Endothelial cell of umbilical vein (primary cell): Measurements from ENCODE around the gene ZDHHC24. TPM values are rescaled to one million over a fixed set of nuclear protein-coding genes. Genes with fewer than 3 reads are reported as not detected.

ENCODE experiments used
- BruUV-seq: library from RNA; stranded (reverse); fragments of 400-500 nt; replicated peaks from 2 replicates; lab custom pipeline; 2021; lab: Mats Ljungman, UMichigan
- CTCF ChIA-PET: fragments of 300-600, 350-600 bp; sonication (Branson Sonifier 250); formaldehyde crosslinking; loops from one replicate; lab custom pipeline; 2021; ENCODE audit warnings: antibody characterized with exemption, inconsistent platforms; lab: Charles Lee
- POLR2A ChIA-PET: fragments of 300-600, 350-600 bp; sonication (Branson Sonifier 250); formaldehyde crosslinking; loops from one replicate; lab custom pipeline; 2021; ENCODE audit warnings: antibody characterized with exemption, inconsistent platforms; lab: Charles Lee
- DNase-seq: peaks from one replicate; pipeline ENCODE4 v3.0.0-alpha.2; 2011; ENCODE audit warnings: low read depth, low spot score
- FAIRE-seq: peaks from 2 replicates; lab custom pipeline; 2011; peaks lifted over from hg19 to GRCh38; lab: Jason Lieb, UNC
- H2AFZ ChIP-seq: 2 replicates; pipeline ENCODE4 v1.6.0; 2012; ENCODE audit warnings: low read depth, low read length, control low read depth, inconsistent platforms
- H3K27ac ChIP-seq: 2 replicates; pipeline ENCODE4 v1.5.1; 2011; ENCODE audit warnings: low read depth, mild to moderate bottlenecking, control low read depth, low read length, moderate library complexity; ENCODE audit not compliant: insufficient read depth
- H3K27me3 ChIP-seq, 2 experiments: 2 replicates each; pipeline versions ENCODE4 v1.6.0 to v1.6.1; 2011; ENCODE audit warnings: low read length in 2 of 2, mixed read lengths in 1 of 2; ENCODE audit not compliant: control insufficient read depth in 2 of 2, insufficient read depth in 2 of 2
- H3K36me3 ChIP-seq, 2 experiments: 2 replicates in 1 of 2; 3 replicates in 1 of 2; pipeline ENCODE4 v1.5.1; 2011; ENCODE audit warnings: low read length in 2 of 2, mild to moderate bottlenecking in 1 of 2, moderate library complexity in 1 of 2; ENCODE audit not compliant: control insufficient read depth in 2 of 2, insufficient read depth in 2 of 2; ENCODE audit errors: extremely low read depth in 1 of 2
- H3K4me1 ChIP-seq: 3 replicates; pipeline ENCODE4 v1.5.1; 2011; ENCODE audit warnings: mild to moderate bottlenecking, low read length; ENCODE audit not compliant: control insufficient read depth, insufficient read depth; ENCODE audit errors: extremely low read depth
- H3K4me2 ChIP-seq: 2 replicates; pipeline ENCODE4 v1.6.1; 2011; ENCODE audit warnings: low read length, control low read depth, mixed read lengths; ENCODE audit not compliant: insufficient read depth
- H3K4me3 ChIP-seq, 3 experiments: fragments of 200-600 bp in 1 of 3; sonication (generic), shearing (Covaris generic) in 1 of 3; replicated peaks in 1 of 3; 2 replicates each; pipeline ENCODE4 v1.5.1; 2011 to 2016; ENCODE audit warnings: control low read depth in 3 of 3, low read length in 3 of 3, mild to moderate bottlenecking in 2 of 3, inconsistent platforms in 1 of 3, low read depth in 1 of 3, moderate library complexity in 1 of 3; ENCODE audit not compliant: insufficient read depth in 1 of 3
- H3K79me2 ChIP-seq: 2 replicates; pipeline ENCODE4 v1.6.0; 2012; ENCODE audit warnings: low read length, inconsistent platforms; ENCODE audit not compliant: control insufficient read depth, insufficient read depth
- H3K9ac ChIP-seq: replicated peaks from 2 replicates; pipeline ENCODE3; 2011; ENCODE audit warnings: low read length, control low read depth; ENCODE audit not compliant: insufficient read depth; ENCODE audit errors: extremely low read depth
- H3K9me1 ChIP-seq: replicated peaks from 3 replicates; pipeline ENCODE4 v1.6.0; 2011; ENCODE audit warnings: mild to moderate bottlenecking, low read length; ENCODE audit not compliant: control insufficient read depth, insufficient read depth; ENCODE audit errors: extremely low read depth
- H3K9me3 ChIP-seq: replicated peaks from 2 replicates; pipeline ENCODE4 v1.5.1; 2012; ENCODE audit warnings: low read length, inconsistent platforms; ENCODE audit not compliant: control insufficient read depth, insufficient read depth
- H4K20me1 ChIP-seq: replicated peaks from 2 replicates; pipeline ENCODE3; 2011; ENCODE audit warnings: mild to moderate bottlenecking, low read length; ENCODE audit not compliant: control insufficient read depth, insufficient read depth; ENCODE audit errors: extremely low read depth
- FOS ChIP-seq: IDR thresholded peaks from 2 replicates; pipeline ENCODE4 v1.6.1; 2011; ENCODE audit warnings: mild to moderate bottlenecking, low read length, moderate library complexity, borderline replicate concordance; ENCODE audit not compliant: insufficient read depth
- JUN ChIP-seq: IDR thresholded peaks from 2 replicates; pipeline ENCODE4 v1.6.1; 2011; ENCODE audit warnings: borderline replicate concordance, low read depth; ENCODE audit not compliant: insufficient read length, insufficient read depth
- dilution Hi-C: fragments of 300-500 bp; cut with MboI; formaldehyde crosslinking; loops from one replicate; pipeline ENCODE4 v1.15.0; 2019; ENCODE audit warnings: low sequenced_read_pairs; ENCODE audit not compliant: extremely low pct_ligation_motif_present
- intact Hi-C: fragments of 100-400 bp; cut with micrococcal nuclease; formaldehyde crosslinking; loops from one replicate; pipeline ENCODE4 v1.10.0; 2022
- polyA plus RNA-seq, 4 experiments: library from polyadenylated mRNA; depleted of rRNA in 3 of 4; stranded (reverse) in 3 of 4; unstranded in 1 of 4; fragments of >200 nt; gene quantifications; 2 replicates each; pipeline versions ENCODE4 v1.2.1 to v1.2.3, GENCODE V29; 2011 to 2012; ENCODE audit warnings: missing spikeins in 1 of 4
- total RNA-seq: library from RNA; stranded (reverse); gene quantifications from 2 replicates; pipeline ENCODE4 v1.2.3, GENCODE V29; 2021
- TF ChIP-seq, protein P1 (sequence below), 2 donors: IDR thresholded peaks; 1 replicate in 1 of 2; 2 replicates in 1 of 2; pipeline ENCODE4 v1.5.1; 2011; ENCODE audit warnings: low read length in 2 of 2, mild to moderate bottlenecking in 2 of 2, moderate library complexity in 2 of 2, control low read depth in 1 of 2, inconsistent platforms in 1 of 2, low read depth in 1 of 2; ENCODE audit not compliant: insufficient read depth in 1 of 2; ENCODE audit errors: extremely low read depth in 1 of 2

Gene ZDHHC24
- total and polyA plus RNA-seq, 2 donors (not counting 3 experiments of a cell fraction or from before 2014, with no cell fraction given), result 20.1 to 21.1 TPM

DNA sequence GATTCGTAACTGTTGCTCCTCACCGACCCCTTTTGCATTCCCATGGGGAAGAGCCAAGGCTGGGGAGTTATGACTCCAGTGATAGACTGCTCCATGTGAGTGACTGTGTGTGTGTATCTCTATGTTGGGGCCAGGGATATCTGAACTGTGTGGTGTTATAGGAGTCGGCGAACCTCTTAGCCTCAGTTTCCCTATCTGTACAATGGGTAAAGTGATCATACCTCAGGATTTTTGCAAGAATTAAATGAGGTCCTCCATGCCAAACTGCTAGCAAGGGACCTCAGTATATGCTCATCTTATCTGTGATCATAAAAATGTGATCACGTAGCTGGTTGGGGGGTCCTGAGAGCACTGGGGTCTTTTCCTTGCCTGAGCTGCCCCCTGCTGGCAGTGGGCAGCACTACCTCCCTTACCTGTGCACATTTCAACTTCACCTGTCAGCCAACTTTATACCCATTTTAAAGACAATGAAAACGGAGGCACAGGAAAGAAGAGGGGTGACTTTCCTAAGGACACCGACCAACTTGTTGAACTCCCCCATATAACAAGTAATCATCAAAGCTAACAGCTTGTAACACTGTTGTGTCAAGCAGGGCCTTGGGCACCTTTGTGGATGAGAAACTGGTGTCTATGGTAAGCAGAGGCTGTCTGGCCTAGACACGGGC lies 67.0 kb downstream of the ZDHHC24 start:
- peak; percentile 37 for DNase-seq
- intact Hi-C loops, result no loop called here
- no TSS peak for BruUV-seq
- no peaks in the 10 kb centered on the region for H4K20me1 ChIP-seq
- H3K27ac ChIP-seq, result peak overlapping the region; percentile 96
- H2AFZ ChIP-seq, result no peak overlapping the region
- H3K36me3 ChIP-seq, result no peaks in the 10 kb centered on the region
- H3K79me2 ChIP-seq, result peaks cover 7% of the 10 kb centered on the region
- POLR2A ChIA-PET, result no interaction called here
- CTCF ChIA-PET, result interaction anchor here (0.7 to 1.9 kb wide), 10 partner anchors 8 to 199 kb away, joined by 3 to 8 read pairs (median 4); partner anchors contain the start of genes MRPL11, NPAS4, PELI3 and RBM4B
- TF ChIP-seq FOS, result no peak
- TF ChIP-seq, protein P1, sequence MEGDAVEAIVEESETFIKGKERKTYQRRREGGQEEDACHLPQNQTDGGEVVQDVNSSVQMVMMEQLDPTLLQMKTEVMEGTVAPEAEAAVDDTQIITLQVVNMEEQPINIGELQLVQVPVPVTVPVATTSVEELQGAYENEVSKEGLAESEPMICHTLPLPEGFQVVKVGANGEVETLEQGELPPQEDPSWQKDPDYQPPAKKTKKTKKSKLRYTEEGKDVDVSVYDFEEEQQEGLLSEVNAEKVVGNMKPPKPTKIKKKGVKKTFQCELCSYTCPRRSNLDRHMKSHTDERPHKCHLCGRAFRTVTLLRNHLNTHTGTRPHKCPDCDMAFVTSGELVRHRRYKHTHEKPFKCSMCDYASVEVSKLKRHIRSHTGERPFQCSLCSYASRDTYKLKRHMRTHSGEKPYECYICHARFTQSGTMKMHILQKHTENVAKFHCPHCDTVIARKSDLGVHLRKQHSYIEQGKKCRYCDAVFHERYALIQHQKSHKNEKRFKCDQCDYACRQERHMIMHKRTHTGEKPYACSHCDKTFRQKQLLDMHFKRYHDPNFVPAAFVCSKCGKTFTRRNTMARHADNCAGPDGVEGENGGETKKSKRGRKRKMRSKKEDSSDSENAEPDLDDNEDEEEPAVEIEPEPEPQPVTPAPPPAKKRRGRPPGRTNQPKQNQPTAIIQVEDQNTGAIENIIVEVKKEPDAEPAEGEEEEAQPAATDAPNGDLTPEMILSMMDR (IDR thresholded peaks at IDR 0.05; ENCODE audit: extremely low read depth in 1 of 2, insufficient read depth in 1 of 2, low read depth in 1 of 2, low read length in 2 of 2), result peak; percentile 69 to 82
- no peak for TF ChIP-seq JUN
- peak overlapping the region; percentile 71 to 89 (median 86) for H3K4me3 ChIP-seq
- peak; percentile 28 for FAIRE-seq
- no peaks in the 10 kb centered on the region for H3K27me3 ChIP-seq
- dilution Hi-C loops, result no loop called here
- H3K9me3 ChIP-seq, result no peaks in the 10 kb centered on the region
- H3K9me1 ChIP-seq, result no peaks in the 10 kb centered on the region
- H3K4me2 ChIP-seq, result peak overlapping the region; percentile 93
- peak overlapping the region; percentile 99 for H3K9ac ChIP-seq
- peaks cover 10% of the 10 kb centered on the region for H3K4me1 ChIP-seq
